Endothelial cell of umbilical vein (primary cell): ENCODE measurements around the gene ZEB1. TPM values are rescaled to one million over a fixed set of nuclear protein-coding genes. Genes with fewer than 3 reads are reported as not detected.

Experiments used
- BruUV-seq: library from RNA; stranded (reverse); fragments of 400-500 nt; replicated peaks from 2 replicates; lab custom pipeline; 2021; lab: Mats Ljungman, UMichigan
- CTCF ChIA-PET: fragments of 300-600, 350-600 bp; sonication (Branson Sonifier 250); formaldehyde crosslinking; loops from one replicate; lab custom pipeline; 2021; ENCODE audit warnings: antibody characterized with exemption, inconsistent platforms; lab: Charles Lee
- POLR2A ChIA-PET: fragments of 300-600, 350-600 bp; sonication (Branson Sonifier 250); formaldehyde crosslinking; loops from one replicate; lab custom pipeline; 2021; ENCODE audit warnings: antibody characterized with exemption, inconsistent platforms; lab: Charles Lee
- DNase-seq: peaks from one replicate; pipeline ENCODE4 v3.0.0-alpha.2; 2011; ENCODE audit warnings: low read depth, low spot score
- FAIRE-seq: peaks from 2 replicates; lab custom pipeline; 2011; peaks lifted over from hg19 to GRCh38; lab: Jason Lieb, UNC
- H2AFZ ChIP-seq: 2 replicates; pipeline ENCODE4 v1.6.0; 2012; ENCODE audit warnings: low read depth, low read length, control low read depth, inconsistent platforms
- H3K27ac ChIP-seq: 2 replicates; pipeline ENCODE4 v1.5.1; 2011; ENCODE audit warnings: low read depth, mild to moderate bottlenecking, control low read depth, low read length, moderate library complexity; ENCODE audit not compliant: insufficient read depth
- H3K27me3 ChIP-seq, 2 experiments: 2 replicates each; pipeline versions ENCODE4 v1.6.0 to v1.6.1; 2011; ENCODE audit warnings: low read length in 2 of 2, mixed read lengths in 1 of 2; ENCODE audit not compliant: control insufficient read depth in 2 of 2, insufficient read depth in 2 of 2
- H3K36me3 ChIP-seq, 2 experiments: 2 replicates in 1 of 2; 3 replicates in 1 of 2; pipeline ENCODE4 v1.5.1; 2011; ENCODE audit warnings: low read length in 2 of 2, mild to moderate bottlenecking in 1 of 2, moderate library complexity in 1 of 2; ENCODE audit not compliant: control insufficient read depth in 2 of 2, insufficient read depth in 2 of 2; ENCODE audit errors: extremely low read depth in 1 of 2
- H3K4me1 ChIP-seq: 3 replicates; pipeline ENCODE4 v1.5.1; 2011; ENCODE audit warnings: mild to moderate bottlenecking, low read length; ENCODE audit not compliant: control insufficient read depth, insufficient read depth; ENCODE audit errors: extremely low read depth
- H3K4me2 ChIP-seq: 2 replicates; pipeline ENCODE4 v1.6.1; 2011; ENCODE audit warnings: low read length, control low read depth, mixed read lengths; ENCODE audit not compliant: insufficient read depth
- H3K4me3 ChIP-seq, 3 experiments: fragments of 200-600 bp in 1 of 3; sonication (generic), shearing (Covaris generic) in 1 of 3; replicated peaks in 1 of 3; 2 replicates each; pipeline ENCODE4 v1.5.1; 2011 to 2016; ENCODE audit warnings: control low read depth in 3 of 3, low read length in 3 of 3, mild to moderate bottlenecking in 2 of 3, inconsistent platforms in 1 of 3, low read depth in 1 of 3, moderate library complexity in 1 of 3; ENCODE audit not compliant: insufficient read depth in 1 of 3
- H3K79me2 ChIP-seq: 2 replicates; pipeline ENCODE4 v1.6.0; 2012; ENCODE audit warnings: low read length, inconsistent platforms; ENCODE audit not compliant: control insufficient read depth, insufficient read depth
- H3K9ac ChIP-seq: replicated peaks from 2 replicates; pipeline ENCODE3; 2011; ENCODE audit warnings: low read length, control low read depth; ENCODE audit not compliant: insufficient read depth; ENCODE audit errors: extremely low read depth
- H3K9me1 ChIP-seq: replicated peaks from 3 replicates; pipeline ENCODE4 v1.6.0; 2011; ENCODE audit warnings: mild to moderate bottlenecking, low read length; ENCODE audit not compliant: control insufficient read depth, insufficient read depth; ENCODE audit errors: extremely low read depth
- H3K9me3 ChIP-seq: replicated peaks from 2 replicates; pipeline ENCODE4 v1.5.1; 2012; ENCODE audit warnings: low read length, inconsistent platforms; ENCODE audit not compliant: control insufficient read depth, insufficient read depth
- H4K20me1 ChIP-seq: replicated peaks from 2 replicates; pipeline ENCODE3; 2011; ENCODE audit warnings: mild to moderate bottlenecking, low read length; ENCODE audit not compliant: control insufficient read depth, insufficient read depth; ENCODE audit errors: extremely low read depth
- EZH2 ChIP-seq: IDR thresholded peaks from 2 replicates; pipeline ENCODE4 v1.6.1; 2012; ENCODE audit warnings: borderline replicate concordance, low read depth, mild to moderate bottlenecking, moderate library complexity, low read length, inconsistent platforms; ENCODE audit not compliant: severe bottlenecking
- FOS ChIP-seq: IDR thresholded peaks from 2 replicates; pipeline ENCODE4 v1.6.1; 2011; ENCODE audit warnings: mild to moderate bottlenecking, low read length, moderate library complexity, borderline replicate concordance; ENCODE audit not compliant: insufficient read depth
- GATA2 ChIP-seq: IDR thresholded peaks from 2 replicates; pipeline ENCODE4 v1.7.0; 2011; ENCODE audit warnings: low read depth, mild to moderate bottlenecking, moderate library complexity, mixed read lengths, low read length; ENCODE audit not compliant: insufficient read length, insufficient read depth
- JUN ChIP-seq: IDR thresholded peaks from 2 replicates; pipeline ENCODE4 v1.6.1; 2011; ENCODE audit warnings: borderline replicate concordance, low read depth; ENCODE audit not compliant: insufficient read length, insufficient read depth
- MYC ChIP-seq: IDR thresholded peaks from one replicate; pipeline ENCODE4 v1.6.1; 2011; ENCODE audit warnings: mild to moderate bottlenecking, low read depth, low read length
- POLR2A ChIP-seq: IDR thresholded peaks from 2 replicates; pipeline ENCODE4 v1.6.1; 2012; ENCODE audit warnings: low read depth, mild to moderate bottlenecking, control low read depth, low read length
- POLR2AphosphoS5 ChIP-seq: IDR thresholded peaks from 2 replicates; pipeline ENCODE4 v1.6.1; 2012; ENCODE audit warnings: low read depth, mild to moderate bottlenecking, control low read depth, low read length, moderate library complexity; ENCODE audit not compliant: insufficient read depth
- dilution Hi-C: fragments of 300-500 bp; cut with MboI; formaldehyde crosslinking; loops from one replicate; pipeline ENCODE4 v1.15.0; 2019; ENCODE audit warnings: low sequenced_read_pairs; ENCODE audit not compliant: extremely low pct_ligation_motif_present
- intact Hi-C: fragments of 100-400 bp; cut with micrococcal nuclease; formaldehyde crosslinking; loops from one replicate; pipeline ENCODE4 v1.10.0; 2022
- polyA plus RNA-seq, 4 experiments: library from polyadenylated mRNA; depleted of rRNA in 3 of 4; stranded (reverse) in 3 of 4; unstranded in 1 of 4; fragments of >200 nt; gene quantifications; 2 replicates each; pipeline versions ENCODE4 v1.2.1 to v1.2.3, GENCODE V29; 2011 to 2012; ENCODE audit warnings: missing spikeins in 1 of 4
- total RNA-seq: library from RNA; stranded (reverse); gene quantifications from 2 replicates; pipeline ENCODE4 v1.2.3, GENCODE V29; 2021
- TF ChIP-seq, protein P1 (sequence below): IDR thresholded peaks from 2 replicates; pipeline ENCODE4 v1.6.1; 2011; ENCODE audit not compliant: insufficient read depth, insufficient read length
- TF ChIP-seq, protein P2 (sequence below), 2 donors: IDR thresholded peaks; 1 replicate in 1 of 2; 2 replicates in 1 of 2; pipeline ENCODE4 v1.5.1; 2011; ENCODE audit warnings: low read length in 2 of 2, mild to moderate bottlenecking in 2 of 2, moderate library complexity in 2 of 2, control low read depth in 1 of 2, inconsistent platforms in 1 of 2, low read depth in 1 of 2; ENCODE audit not compliant: insufficient read depth in 1 of 2; ENCODE audit errors: extremely low read depth in 1 of 2

ZEB1 gene
- total and polyA plus RNA-seq, 2 donors (not counting 3 experiments of a cell fraction or from before 2014, with no cell fraction given), result 19.8 to 130 TPM

DNA sequence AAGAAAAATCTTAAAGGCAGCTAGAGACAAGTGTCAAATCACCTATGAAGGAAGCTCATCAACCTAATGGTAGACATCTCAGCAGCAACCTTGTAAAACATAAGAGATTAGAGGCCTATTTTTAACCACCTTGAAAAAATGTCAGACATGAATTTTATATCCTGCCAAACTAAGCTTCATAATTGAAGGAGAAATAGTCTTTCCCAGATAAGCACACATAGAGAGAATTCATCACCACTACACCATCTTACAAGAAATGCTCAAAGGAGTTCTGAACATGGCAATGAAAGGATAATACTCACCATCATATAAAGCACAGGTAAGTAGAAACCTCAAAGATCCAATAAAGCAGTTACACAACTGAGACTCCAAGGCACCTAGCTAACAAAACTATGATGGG, 156.5 kb downstream of the ZEB1 start:
- H3K9me3 ChIP-seq, result no peaks in the 10 kb centered on the region
- H4K20me1 ChIP-seq, result no peaks in the 10 kb centered on the region
- FAIRE-seq (no peak), DNase-seq (no peak)
- no TSS peak for BruUV-seq
- no peak overlapping the region for H3K27ac ChIP-seq
- H3K9ac ChIP-seq, result no peak overlapping the region
- H2AFZ ChIP-seq, result no peak overlapping the region
- no peak overlapping the region for H3K4me3 ChIP-seq
- H3K27me3 ChIP-seq, result no peaks in the 10 kb centered on the region
- no peak overlapping the region for H3K4me2 ChIP-seq
- no peaks in the 10 kb centered on the region for H3K36me3 ChIP-seq
- H3K9me1 ChIP-seq, result no peaks in the 10 kb centered on the region
- no peaks in the 10 kb centered on the region for H3K4me1 ChIP-seq
- H3K79me2 ChIP-seq, result peaks cover 32% of the 10 kb centered on the region
- dilution Hi-C loops (no loop called here), intact Hi-C loops (no loop called here)
- CTCF ChIA-PET, result interaction anchor here (0.7 kb wide), 2 partner anchors 15 to 724 kb away, joined by 3 read pairs; no protein-coding TSS in a partner anchor
- POLR2A ChIA-PET, result no interaction called here
- TF ChIP-seq, protein P1, sequence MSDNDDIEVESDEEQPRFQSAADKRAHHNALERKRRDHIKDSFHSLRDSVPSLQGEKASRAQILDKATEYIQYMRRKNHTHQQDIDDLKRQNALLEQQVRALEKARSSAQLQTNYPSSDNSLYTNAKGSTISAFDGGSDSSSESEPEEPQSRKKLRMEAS, result no peak
- no peak for TF ChIP-seq FOS
- TF ChIP-seq EZH2, result no peak
- TF ChIP-seq, protein P2, sequence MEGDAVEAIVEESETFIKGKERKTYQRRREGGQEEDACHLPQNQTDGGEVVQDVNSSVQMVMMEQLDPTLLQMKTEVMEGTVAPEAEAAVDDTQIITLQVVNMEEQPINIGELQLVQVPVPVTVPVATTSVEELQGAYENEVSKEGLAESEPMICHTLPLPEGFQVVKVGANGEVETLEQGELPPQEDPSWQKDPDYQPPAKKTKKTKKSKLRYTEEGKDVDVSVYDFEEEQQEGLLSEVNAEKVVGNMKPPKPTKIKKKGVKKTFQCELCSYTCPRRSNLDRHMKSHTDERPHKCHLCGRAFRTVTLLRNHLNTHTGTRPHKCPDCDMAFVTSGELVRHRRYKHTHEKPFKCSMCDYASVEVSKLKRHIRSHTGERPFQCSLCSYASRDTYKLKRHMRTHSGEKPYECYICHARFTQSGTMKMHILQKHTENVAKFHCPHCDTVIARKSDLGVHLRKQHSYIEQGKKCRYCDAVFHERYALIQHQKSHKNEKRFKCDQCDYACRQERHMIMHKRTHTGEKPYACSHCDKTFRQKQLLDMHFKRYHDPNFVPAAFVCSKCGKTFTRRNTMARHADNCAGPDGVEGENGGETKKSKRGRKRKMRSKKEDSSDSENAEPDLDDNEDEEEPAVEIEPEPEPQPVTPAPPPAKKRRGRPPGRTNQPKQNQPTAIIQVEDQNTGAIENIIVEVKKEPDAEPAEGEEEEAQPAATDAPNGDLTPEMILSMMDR (IDR thresholded peaks at IDR 0.05; ENCODE audit: extremely low read depth in 1 of 2, insufficient read depth in 1 of 2, low read depth in 1 of 2, low read length in 2 of 2), result no peak
- TF ChIP-seq POLR2A, result no peak
- TF ChIP-seq JUN, result no peak
- no peak for TF ChIP-seq POLR2AphosphoS5
- no peak for TF ChIP-seq MYC
- no peak for TF ChIP-seq GATA2
